Natural killer cell (primary cell): ENCODE measurements around the gene FRAT1. TPM values are rescaled to one million over a fixed set of nuclear protein-coding genes. Genes with fewer than 3 reads are reported as not detected.

Experiments
- ATAC-seq, 3 donors: fragments of 150-1000 bp in 2 of 3; fragments of 200-7000 bp in 1 of 3; cut with Tn5 transposase; 1 replicate in 1 of 3; 2 replicates in 2 of 3; pipeline ENCODE4 v1.10.0; 2021; ENCODE audit warnings: mild to moderate bottlenecking in 2 of 3, moderate library complexity in 2 of 3
- DNase-seq, 2 donors: peaks; one replicate each; pipeline versions ENCODE4 v3.0.0 to v3.0.0-alpha.2; 2013 to 2021; ENCODE audit warnings: mixed read lengths in 1 of 2
- H3K27ac ChIP-seq: one replicate; pipeline ENCODE4 v1.5.1; 2013; ENCODE audit warnings: mild to moderate bottlenecking, low read length
- H3K27me3 ChIP-seq: one replicate; pipeline ENCODE4 v1.6.1; 2013; ENCODE audit warnings: low read length; ENCODE audit not compliant: control insufficient read depth, insufficient read depth
- H3K36me3 ChIP-seq: one replicate; pipeline ENCODE4 v1.6.1; 2013; ENCODE audit warnings: low read length; ENCODE audit not compliant: control insufficient read depth, insufficient read depth
- H3K4me1 ChIP-seq: one replicate; pipeline ENCODE4 v1.6.1; 2013; ENCODE audit warnings: low read length; ENCODE audit not compliant: control insufficient read depth, insufficient read depth
- H3K4me3 ChIP-seq: one replicate; pipeline ENCODE4 v1.5.1; 2013; ENCODE audit warnings: low read length
- H3K9me3 ChIP-seq: one replicate; pipeline ENCODE4 v1.6.1; 2013; ENCODE audit warnings: low read length; ENCODE audit not compliant: control insufficient read depth, insufficient read depth
- H3K27ac Mint-ChIP-seq, 2 donors: one replicate each; pipeline ENCODE4 v1.8.0; 2022; ENCODE audit warnings: mild to moderate bottlenecking in 2 of 2, mixed read lengths in 2 of 2, moderate library complexity in 1 of 2
- H3K27me3 Mint-ChIP-seq, 2 donors: one replicate each; pipeline ENCODE4 v1.8.0; 2022; ENCODE audit warnings: low read depth in 2 of 2, mixed read lengths in 2 of 2
- H3K36me3 Mint-ChIP-seq: one replicate; pipeline ENCODE4 v1.8.0; 2022; ENCODE audit warnings: mixed read lengths
- H3K4me1 Mint-ChIP-seq, 2 donors: one replicate each; pipeline ENCODE4 v1.8.0; 2022; ENCODE audit warnings: mixed read lengths in 2 of 2
- H3K4me3 Mint-ChIP-seq: one replicate; pipeline ENCODE4 v1.8.0; 2022; ENCODE audit warnings: mild to moderate bottlenecking, moderate library complexity, mixed read lengths
- H3K9me3 Mint-ChIP-seq, 2 donors: one replicate each; pipeline ENCODE4 v1.8.0; 2022; ENCODE audit warnings: mixed read lengths in 2 of 2
- WGBS: methylation state at CpG from one replicate; pipeline ENCODE4 v1.1.7; 2013; ENCODE audit warnings: missing lambda C conversion rate; ENCODE audit not compliant: insufficient coverage; 5-methylcytosine and 5-hydroxymethylcytosine counted together
- intact Hi-C: fragments of 100-400 bp; cut with micrococcal nuclease; formaldehyde crosslinking; loops from one replicate; pipeline ENCODE4 v1.14.2; 2022
- total RNA-seq, 4 donors: library from RNA; stranded (reverse); fragments of 120-200 nt in 1 of 4; gene quantifications; one replicate each; pipeline versions ENCODE4 v1.2.3 to v1.2.4, GENCODE V29; 2013 to 2022
- TF ChIP-seq, protein P1 (sequence below): fragments of 200-600 bp; IDR thresholded peaks from one replicate; pipeline ENCODE4 v1.8.0; 2022; ENCODE audit warnings: antibody characterized with exemption

Gene FRAT1
- total RNA-seq, 3 donors from 2014 or later (not counting 1 experiment from before 2014, with no cell fraction given) = 26.0 to 45.0 (median 32.1) TPM

DNA sequence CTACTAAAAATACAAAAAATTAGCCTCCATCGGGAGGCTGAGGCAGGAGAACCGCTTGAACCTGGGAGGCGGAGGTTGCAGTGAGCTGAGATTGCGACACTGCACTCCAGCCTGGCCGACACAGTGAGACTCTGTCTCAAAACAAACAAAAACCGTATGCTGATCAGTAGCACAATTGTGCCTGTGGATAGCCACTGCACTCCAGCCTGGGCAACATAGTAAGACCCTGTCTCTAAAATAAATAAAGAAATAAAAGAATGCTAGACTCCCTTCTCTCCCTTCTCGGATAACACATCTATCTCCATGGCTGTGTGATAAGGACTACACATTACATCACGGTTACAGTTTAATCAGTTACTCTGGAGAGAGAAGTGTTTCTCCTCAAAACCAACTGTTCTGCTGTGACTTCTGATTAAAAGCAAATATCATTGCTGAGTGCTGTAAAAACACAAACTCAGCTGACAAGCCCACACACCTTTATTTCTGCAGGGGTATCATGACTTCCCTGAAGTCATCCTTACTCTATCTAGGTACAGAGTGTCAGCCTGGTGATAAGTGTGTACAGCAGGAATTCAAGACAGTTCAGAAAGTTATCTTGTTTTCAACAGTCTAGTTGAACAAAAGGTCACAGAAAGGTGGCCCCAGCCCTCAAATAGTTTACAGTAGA, 21.4 kb upstream of the FRAT1 start:
- no peak for DNase-seq
- Histone ChIP-seq H3K4me3 (no peak overlapping the region), H3K27ac (no peak overlapping the region), H3K4me1 (no peaks in the 10 kb centered on the region), H3K9me3 (no peaks in the 10 kb centered on the region), H3K27me3 (no peaks in the 10 kb centered on the region), H3K36me3 (no peaks in the 10 kb centered on the region)
- intact Hi-C loops = loop anchor here (10.0 kb wide), 1 partner anchor 347 kb away; the partner anchor contains the start of gene PI4K2A
- no peak overlapping the region for H3K27ac Mint-ChIP-seq
- H3K9me3 Mint-ChIP-seq = no peaks in the 10 kb centered on the region
- WGBS = 92% methylated on average over 8 of the region's 8 CpGs
- H3K4me1 Mint-ChIP-seq = peaks cover 3% of the 10 kb centered on the region in 2 donors
- no peak for ATAC-seq
- no peaks in the 10 kb centered on the region for H3K36me3 Mint-ChIP-seq
- TF ChIP-seq, protein P1, sequence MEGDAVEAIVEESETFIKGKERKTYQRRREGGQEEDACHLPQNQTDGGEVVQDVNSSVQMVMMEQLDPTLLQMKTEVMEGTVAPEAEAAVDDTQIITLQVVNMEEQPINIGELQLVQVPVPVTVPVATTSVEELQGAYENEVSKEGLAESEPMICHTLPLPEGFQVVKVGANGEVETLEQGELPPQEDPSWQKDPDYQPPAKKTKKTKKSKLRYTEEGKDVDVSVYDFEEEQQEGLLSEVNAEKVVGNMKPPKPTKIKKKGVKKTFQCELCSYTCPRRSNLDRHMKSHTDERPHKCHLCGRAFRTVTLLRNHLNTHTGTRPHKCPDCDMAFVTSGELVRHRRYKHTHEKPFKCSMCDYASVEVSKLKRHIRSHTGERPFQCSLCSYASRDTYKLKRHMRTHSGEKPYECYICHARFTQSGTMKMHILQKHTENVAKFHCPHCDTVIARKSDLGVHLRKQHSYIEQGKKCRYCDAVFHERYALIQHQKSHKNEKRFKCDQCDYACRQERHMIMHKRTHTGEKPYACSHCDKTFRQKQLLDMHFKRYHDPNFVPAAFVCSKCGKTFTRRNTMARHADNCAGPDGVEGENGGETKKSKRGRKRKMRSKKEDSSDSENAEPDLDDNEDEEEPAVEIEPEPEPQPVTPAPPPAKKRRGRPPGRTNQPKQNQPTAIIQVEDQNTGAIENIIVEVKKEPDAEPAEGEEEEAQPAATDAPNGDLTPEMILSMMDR = no peak
- H3K27me3 Mint-ChIP-seq = no peaks in the 10 kb centered on the region
- H3K4me3 Mint-ChIP-seq = no peak overlapping the region

DNA sequence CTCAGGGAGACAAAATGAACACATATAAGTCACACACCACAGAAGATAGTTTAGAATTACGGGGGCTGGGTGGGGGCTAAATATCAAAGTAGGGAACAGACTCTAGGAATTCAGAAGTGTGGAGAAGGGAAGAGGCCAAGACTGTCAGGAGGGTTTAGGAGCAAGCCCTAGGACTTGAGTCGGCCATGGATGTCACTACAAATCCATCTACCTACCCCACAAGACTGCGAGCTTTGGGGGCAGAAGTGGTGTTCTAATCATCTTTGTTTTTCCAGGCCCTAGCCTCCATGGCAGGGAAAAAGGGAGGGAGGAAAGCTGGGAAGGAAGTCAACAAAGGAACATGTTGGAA, 20.9 kb upstream of the FRAT1 start:
- Histone ChIP-seq H3K4me1 (no peaks in the 10 kb centered on the region), H3K4me3 (no peak overlapping the region), H3K36me3 (no peaks in the 10 kb centered on the region), H3K9me3 (no peaks in the 10 kb centered on the region), H3K27me3 (no peaks in the 10 kb centered on the region), H3K27ac (no peak overlapping the region)
- no peaks in the 10 kb centered on the region for H3K9me3 Mint-ChIP-seq
- intact Hi-C loops = loop anchor here (10.0 kb wide), 1 partner anchor 347 kb away; the partner anchor contains the start of gene PI4K2A
- no peak for ATAC-seq
- TF ChIP-seq, protein P1 = no peak
- H3K27ac Mint-ChIP-seq = no peak overlapping the region
- 100% methylated on average over 1 of the region's 3 CpGs for WGBS
- no peak overlapping the region for H3K4me3 Mint-ChIP-seq
- no peak for DNase-seq
- no peaks in the 10 kb centered on the region for H3K27me3 Mint-ChIP-seq
- H3K36me3 Mint-ChIP-seq = no peaks in the 10 kb centered on the region
- H3K4me1 Mint-ChIP-seq = no peaks in the 10 kb centered on the region

DNA sequence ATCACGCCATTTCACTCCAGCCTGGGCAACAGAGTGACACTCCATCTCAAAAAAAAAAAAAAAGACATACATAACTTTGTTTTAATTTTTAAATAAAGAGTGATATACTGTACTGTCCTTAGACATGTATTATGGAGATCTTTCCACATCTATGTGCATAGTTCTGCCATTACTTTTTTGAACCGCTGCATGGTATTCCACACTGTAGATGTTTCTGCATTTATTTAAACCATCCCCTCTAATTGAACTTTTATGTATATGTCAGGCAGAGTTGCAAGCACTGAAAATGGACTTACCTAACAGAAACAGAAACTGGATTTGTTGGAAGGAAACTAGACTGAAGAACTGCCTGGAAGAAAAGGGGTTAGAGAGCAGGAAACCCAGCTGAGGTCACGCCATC, 18.1 kb upstream of the FRAT1 start:
- TF ChIP-seq, protein P1 = no peak
- no peak for ATAC-seq
- DNase-seq = no peak
- H3K27ac ChIP-seq = no peak overlapping the region
- no peaks in the 10 kb centered on the region for H3K4me1 Mint-ChIP-seq
- no peaks in the 10 kb centered on the region for H3K9me3 Mint-ChIP-seq
- intact Hi-C loops = no loop called here
- WGBS = 91% methylated on average over 1 of the region's 3 CpGs
- H3K27me3 ChIP-seq = no peaks in the 10 kb centered on the region
- no peaks in the 10 kb centered on the region for H3K9me3 ChIP-seq
- H3K27ac Mint-ChIP-seq = no peak overlapping the region
- no peak overlapping the region for H3K4me3 Mint-ChIP-seq
- no peaks in the 10 kb centered on the region for H3K27me3 Mint-ChIP-seq
- no peak overlapping the region for H3K4me3 ChIP-seq
- no peaks in the 10 kb centered on the region for H3K4me1 ChIP-seq
- H3K36me3 Mint-ChIP-seq = no peaks in the 10 kb centered on the region
- no peaks in the 10 kb centered on the region for H3K36me3 ChIP-seq
